ENCODE results near the gene ADORA2B. TPM values are rescaled to one million over a fixed set of nuclear protein-coding genes. Genes with fewer than 3 reads are reported as not detected.

The ADORA2B gene
- total and polyA plus RNA-seq, 2 of the 8 experiments (the other 6 are each of a cell fraction or from before 2014, with no cell fraction given), result 2.6 to 8.2 TPM

- TF ChIP-seq SP2 (IDR thresholded peaks at IDR 0.05; ENCODE audit: low read length) (no peak), CBX5 (IDR thresholded peaks at IDR 0.05; ENCODE audit: low read depth, low read length) (no peak), ZNF274 (IDR thresholded peaks at IDR 0.05; ENCODE audit: borderline replicate concordance, extremely low read depth, low read length) (no peak), TAF1 (IDR thresholded peaks at IDR 0.05; ENCODE audit: low read depth, low read length) (no peak), CHD7 (IDR thresholded peaks at IDR 0.05; ENCODE audit: insufficient replicate concordance, low read length) (peak; percentile 16), BCL11A (IDR thresholded peaks at IDR 0.05; ENCODE audit: low read depth in 2 of 2, low read length in 2 of 2) (no peak), SIRT6 (IDR thresholded peaks at IDR 0.05; ENCODE audit: low read length) (no peak)
Measured at GRCh38 chr17:15966183-15966878, 21.4 kb downstream of the ADORA2B start (continued).
